Measurements from ENCODE around the gene CKB. TPM values are rescaled to one million over a fixed set of nuclear protein-coding genes. Genes with fewer than 3 reads are reported as not detected.

CKB gene
- total RNA-seq, 1 donor from 2014 or later: 278 TPM

DNA sequence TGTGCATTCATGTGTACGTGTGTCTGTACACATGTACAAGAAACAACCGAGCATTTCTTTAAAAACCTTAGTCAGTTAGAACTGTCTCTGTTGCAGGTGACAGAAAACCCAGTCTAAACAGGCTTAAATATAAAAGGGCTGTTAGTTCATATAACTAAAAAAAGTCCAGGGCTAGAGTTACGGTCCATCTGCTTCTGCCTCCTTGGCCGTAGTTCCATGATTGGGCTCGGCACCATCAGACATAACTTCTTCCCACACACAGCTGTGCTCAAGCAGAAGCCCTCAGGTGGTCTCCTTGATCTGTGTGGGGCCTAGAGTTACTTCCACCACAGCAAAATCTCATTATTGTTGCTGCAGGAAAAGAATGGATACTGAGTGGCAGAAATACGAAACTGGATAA is 34.6 kb downstream of the CKB start:
- no peak for DNase-seq

DNA sequence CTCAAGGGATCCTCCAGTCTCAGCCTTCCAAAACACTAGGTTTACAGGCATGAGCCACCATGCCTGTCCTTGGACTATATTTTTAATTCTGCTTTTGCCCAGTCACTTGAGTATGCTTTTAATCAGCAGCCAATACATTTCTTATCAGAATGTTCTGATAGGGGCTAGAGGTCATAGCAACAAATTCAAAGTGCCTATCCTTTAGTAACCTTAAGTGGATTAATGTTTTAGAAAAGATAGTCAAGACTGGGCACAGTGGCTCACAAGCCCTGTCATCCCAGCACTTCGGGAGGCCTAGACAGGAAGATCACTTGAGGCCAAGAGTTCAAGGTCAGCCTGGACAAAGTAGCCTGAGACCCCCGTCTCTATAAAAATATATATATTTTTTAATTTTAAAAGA is 37.1 kb downstream of the CKB start:
- no peak for DNase-seq

DNA sequence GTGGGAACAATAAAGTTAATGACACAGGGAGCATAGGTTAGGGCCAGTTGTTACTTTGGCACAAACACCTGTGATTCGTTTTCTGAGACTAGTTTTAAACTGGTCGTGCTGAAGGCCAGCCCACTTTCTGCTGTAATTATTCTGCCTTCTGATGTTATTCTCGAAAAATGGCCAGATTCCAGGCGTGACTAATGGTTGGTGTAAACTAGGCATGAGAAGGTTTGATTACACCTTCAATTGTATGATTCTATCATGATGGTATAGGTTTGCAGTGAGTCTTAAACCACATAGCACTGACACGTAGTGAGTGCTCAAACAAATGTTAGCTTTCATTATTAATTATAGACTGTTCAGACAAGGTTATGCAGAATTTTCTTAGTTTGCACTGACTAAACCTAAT is 39.0 kb downstream of the CKB start:
- no peak for DNase-seq

DNA sequence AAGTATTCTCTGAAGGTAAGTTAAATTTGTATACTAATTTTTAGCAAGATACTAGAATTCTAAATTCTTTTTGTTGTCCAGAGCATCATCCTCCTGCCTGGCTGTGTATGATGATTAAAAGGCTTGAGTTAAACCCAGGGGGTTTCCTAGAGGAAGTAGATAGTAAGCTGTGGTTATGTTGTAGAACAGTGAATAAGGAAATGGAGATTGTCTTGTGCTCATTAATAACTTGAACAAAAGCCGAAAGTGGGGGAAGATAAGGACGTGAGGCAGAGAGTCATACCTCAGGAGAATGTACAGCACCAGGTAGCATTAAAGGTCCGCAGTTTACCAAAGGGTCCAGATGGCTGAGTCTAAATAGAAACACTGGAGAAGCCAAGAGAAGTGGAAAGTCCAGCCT is 42.0 kb downstream of the CKB start:
- DNase-seq: no peak

DNA sequence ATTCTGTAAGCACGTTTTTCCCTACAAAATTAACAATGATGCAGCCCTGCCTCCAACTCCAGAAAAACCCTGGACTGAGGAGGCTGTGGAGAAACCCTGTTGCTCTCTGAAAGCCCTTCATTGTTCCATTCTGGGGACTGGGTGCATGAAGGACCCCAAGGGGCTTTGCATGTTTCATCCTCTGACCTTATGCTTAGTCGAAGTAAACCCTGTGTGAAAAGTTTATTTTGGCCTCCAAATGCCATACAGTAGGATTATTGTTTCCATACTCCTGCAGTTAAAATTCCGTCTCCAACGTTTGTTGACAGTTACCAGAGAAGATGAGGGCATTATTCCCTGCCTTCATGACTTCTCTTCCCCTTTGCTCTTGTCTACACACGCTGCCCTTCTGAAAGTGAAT is 46.0 kb downstream of the CKB start:
- DNase-seq: no peak

DNA sequence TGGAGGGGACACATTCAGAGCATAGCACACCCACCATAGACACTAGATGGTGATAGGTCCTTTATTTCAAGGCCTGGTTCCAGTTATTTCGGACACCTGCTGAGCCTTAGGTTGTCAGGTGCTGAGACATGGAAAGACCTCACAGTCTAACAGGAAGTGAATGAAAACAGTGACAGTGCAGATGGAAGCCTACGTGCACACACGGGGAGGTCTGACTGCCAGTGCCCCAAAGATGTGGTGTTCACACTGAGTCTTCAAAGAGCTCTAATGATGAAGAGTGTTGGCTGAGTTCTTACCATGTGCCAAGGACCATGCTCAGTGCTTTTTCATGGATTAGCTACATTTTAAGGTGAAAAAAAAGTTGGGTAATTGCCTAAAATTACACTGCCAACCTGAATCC is 46.6 kb downstream of the CKB start:
- DNase-seq: no peak

DNA sequence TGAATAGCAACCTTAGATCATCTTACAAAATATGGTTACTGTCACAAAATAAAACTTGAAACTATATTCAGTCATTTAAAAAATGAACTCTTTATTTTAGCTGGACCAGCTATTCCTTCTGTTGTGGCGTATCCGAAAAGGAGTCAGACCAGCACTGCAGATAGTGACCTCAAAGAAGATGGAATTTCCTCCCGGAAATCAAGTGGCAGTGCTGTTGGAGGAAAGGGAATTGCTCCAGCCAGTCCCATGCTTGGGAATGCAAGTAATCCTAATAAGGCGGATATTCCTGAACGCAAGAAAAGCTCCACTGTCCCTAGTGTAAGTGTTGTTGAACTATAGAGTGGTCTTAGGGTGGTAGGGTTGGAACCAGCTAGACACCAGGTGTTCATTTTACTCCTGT is 47.7 kb downstream of the CKB start:
- DNase-seq: no peak

DNA sequence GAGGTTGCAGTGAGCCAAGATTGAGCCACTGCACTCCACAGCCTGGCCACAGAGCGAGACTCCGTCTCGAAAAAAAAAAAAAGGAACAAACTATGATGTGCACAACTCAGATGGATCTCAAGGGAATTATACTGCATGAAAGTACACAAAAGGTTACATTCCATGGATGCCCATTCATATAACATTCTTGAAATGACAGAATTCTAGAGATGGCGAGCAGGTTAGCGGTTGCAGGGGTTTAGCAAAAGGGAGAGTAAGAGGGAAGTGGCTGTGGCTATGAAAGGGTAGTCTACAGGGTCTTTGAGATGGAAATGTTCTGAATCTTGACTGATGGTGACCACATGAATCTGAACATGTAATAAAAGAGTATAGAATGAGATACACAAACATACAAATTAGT is 49.7 kb downstream of the CKB start:
- DNase-seq: no peak

Small RNA genes within 50 kb of the gene (small RNA-seq; reads per million reads assigned to genes)
- not detected for gene RNU4-68P
- gene RNU7-160P: not detected

Other genes with a start within 250 kb of the CKB start
- gene EIF5, start 188.6 kb downstream of the CKB start, total RNA-seq: 122 TPM
- 146 TPM for gene MARK3, start 137.4 kb downstream of the CKB start, total RNA-seq
- gene TRMT61A, start 6.4 kb upstream of the CKB start, total RNA-seq: 5.9 TPM
- 46.6 TPM for gene BAG5, start 39.8 kb upstream of the CKB start, total RNA-seq
- 27.5 TPM for gene COA8, start 40.1 kb upstream of the CKB start, total RNA-seq
- gene KLC1, start 106.4 kb upstream of the CKB start, total RNA-seq: 355 TPM
- 7.0 TPM for gene XRCC3, start 192.6 kb upstream of the CKB start, total RNA-seq
- 37.7 TPM for gene ZFYVE21, start 193.0 kb upstream of the CKB start, total RNA-seq

Data from occipital lobe (tissue), 3 donors.